GM18508 (cell line): ENCODE measurements around the gene EFHC2.

ENCODE experiments used
- ATAC-seq: cut with Tn5 transposase; IDR thresholded peaks from one replicate; pipeline ENCODE4 v1.9.1; 2021; ENCODE audit warnings: moderate number of reproducible peaks; ENCODE audit not compliant: insufficient read depth, unreplicated experiment

The EFHC2 gene, protein sequence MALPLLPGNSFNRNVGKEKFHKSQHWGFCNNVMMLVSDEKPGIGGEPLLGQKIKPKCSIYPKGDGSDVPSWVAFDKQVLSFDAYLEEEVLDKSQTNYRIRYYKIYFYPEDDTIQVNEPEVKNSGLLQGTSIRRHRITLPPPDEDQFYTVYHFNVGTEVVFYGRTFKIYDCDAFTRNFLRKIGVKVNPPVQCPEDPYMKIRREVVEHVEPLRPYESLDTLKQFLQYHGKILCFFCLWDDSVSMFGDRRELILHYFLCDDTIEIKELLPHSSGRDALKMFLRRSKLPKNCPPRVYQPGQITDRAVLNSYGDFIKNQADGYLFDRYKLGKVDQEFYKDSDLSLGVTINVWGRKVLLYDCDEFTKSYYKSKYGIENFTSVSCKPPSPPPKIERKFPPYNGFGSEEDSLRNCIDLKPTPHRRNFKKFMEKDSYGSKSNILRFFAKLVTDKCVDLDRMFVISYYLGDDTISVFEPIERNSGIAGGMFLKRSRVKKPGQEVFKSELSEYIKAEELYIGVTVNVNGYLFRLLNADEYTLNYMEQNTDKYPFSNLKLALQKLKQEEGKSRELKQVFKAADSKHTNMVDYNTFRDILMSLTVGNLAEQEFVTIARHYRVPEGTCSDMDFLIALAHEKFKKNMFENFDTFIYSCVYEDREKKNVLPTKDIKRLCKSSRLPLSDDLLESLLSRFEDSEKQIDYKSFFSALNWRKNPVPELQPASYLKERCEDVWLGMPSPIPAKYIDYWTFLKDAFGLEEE

DNA sequence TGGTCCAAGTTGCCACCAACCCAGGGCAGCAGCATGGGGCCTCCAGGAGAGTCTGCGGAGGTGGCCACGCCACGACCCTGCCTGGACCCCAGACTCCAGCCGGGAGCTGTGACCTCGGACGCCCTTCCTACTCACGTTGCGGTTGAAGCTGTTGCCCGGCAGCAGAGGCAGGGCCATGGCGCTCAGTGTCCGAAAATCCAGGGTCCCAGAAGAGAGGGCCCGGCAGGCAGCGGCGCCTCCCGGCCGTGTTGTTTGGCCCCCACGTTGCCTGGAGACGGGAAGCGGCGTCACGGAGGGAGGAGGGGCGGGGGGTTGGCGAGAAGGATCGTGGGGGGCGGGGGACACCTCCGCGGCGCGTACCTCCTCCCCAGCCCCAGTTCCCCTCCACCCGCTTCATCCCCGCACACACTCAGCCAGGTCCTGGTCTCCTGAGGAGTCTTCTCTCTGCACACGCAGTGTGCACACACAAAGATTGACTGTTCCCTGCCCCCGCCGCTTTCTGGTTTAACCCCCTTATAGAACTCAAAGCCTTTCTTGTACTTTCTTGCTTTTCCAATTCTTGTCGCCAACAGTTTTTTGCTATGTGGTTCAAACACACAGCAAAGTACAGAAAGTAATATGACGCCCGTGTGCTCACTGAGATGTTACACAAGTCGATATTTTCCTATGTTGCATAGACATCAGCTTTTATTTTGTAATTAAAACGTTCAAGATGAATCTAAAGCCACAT, at the start of gene EFHC2:
TSS of gene EFHC2 (minus strand) at position 261 of the 730 bp plus-strand sequence. CDS start at position 177, 84 bp downstream.
- no peak for ATAC-seq

- ATAC-seq, result no peak
These were observed 49.3 kb upstream of the EFHC2 start for GRCh38 chrX:44392767-44393166.

DNA sequence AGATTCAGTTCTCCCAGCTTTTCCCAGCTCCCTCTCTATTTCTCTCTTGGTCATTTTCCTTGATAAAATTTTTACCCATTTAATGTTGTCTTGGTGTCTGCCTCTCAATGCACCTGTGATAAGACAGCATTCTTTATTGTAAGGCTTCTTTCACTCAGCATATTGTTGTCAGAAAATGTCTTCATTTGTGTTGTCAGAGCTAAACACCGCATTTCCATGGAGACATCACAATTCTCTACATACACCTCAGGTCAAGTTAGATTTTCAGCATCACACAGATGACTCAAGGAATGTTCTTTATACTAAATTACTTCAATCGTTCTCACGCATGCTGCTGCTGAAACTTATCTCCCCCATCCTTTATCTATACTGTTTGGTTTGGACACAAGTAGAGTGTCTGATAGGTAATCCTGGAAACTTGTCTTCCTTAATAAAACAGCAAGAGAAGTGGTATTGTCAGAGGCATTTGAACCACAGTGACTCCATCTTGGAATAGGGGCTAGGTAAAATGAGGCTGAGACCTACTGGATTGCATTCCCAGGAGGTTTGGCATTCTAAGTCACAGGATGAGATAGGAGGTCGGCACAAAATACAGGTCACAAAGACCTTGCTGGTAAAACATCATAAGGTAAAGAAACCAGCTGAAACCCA, 41.3 kb upstream of the EFHC2 start:
- ATAC-seq, result no peak

- ATAC-seq, result no peak
These were observed 39.4 kb upstream of the EFHC2 start for GRCh38 chrX:44382871-44383270.

DNA sequence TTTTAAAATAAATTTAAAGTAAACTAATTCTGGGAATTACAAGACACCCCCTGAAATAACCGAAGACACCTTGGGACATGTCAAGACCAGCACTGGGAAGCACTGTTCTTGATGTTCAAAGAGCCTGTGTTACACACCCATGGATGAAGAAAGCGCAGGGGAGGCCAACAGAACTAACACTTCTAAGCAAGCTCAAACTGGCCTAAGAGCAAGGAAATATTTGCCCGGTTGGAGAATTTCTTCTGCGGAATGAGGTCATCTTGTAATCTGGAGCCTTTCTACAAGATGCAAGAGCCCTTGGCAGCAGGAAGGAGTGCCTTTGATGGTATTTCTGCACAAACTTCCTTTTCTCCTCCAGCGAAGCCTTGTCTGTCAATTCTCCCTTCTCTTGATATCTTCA, 9.3 kb upstream of the EFHC2 start:
- no peak for ATAC-seq

DNA sequence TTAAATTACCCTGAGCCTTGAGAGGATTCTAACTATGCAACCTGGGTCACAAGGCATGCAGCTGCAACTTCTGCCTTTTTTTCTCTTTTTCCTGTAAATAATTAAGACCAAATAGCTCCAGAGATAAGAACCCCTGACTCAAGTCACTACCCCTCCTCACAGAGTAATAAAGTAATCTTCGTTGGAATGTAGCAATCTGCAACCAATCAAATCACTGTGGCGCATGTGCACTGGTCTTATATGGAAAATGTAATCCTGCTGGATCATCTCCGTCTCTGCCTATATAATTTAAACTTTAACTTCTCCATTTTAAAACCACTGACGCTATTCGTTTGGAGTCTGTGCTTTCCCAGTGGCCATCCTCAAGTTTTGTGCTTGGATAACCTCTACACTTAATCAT, 6.1 kb upstream of the EFHC2 start:
- ATAC-seq, result no peak

- ATAC-seq, result no peak
These were observed 1.2 kb upstream of the EFHC2 start for GRCh38 chrX:44344687-44345086.

DNA sequence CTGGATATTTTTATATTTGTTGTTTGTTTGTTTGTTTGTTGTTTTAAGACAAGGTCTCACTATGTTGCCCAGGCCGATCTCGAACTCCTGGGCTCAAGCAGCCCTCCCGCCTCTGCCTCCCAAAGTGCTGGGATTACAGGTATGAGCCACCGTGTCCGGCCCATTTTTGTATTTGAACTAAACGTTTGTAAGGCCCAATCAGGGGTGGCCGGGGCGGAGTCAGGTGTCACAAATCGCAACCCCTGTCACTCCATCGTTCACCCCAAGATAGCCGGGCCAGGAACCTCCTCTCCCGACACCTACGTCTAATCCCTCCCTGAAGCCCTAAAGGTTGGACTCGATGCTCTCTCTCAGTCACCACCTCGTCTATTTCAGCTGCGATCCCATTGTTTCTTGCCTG, 722 bp upstream of the EFHC2 start:
- no peak for ATAC-seq

- no peak for ATAC-seq
These were observed 606 bp downstream of the EFHC2 start for GRCh38 chrX:44342866-44343265.

DNA sequence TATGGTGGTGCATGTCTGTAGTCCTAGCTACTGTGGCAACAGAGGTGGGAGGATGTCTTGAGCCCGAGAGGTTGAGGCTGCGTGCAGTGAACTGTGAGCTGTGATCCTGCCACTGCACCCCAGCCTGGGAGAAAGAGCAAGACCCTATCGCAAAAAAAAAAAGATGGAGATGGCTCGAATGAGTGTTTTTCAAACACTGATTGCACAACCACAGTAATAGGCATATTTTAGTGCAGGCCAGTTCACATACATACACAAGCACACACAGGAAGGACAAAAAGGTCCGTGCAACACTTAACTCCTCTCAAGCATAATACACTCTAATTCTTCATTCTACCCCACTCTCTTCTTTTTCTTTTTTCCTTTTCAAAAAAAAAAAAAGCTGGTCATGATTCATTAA, 5.1 kb downstream of the EFHC2 start:
- ATAC-seq, result no peak

- ATAC-seq, result no peak
These were observed 11.0 kb downstream of the EFHC2 start for GRCh38 chrX:44332437-44332836.

GRCh38 chrX:44330227-44330626, 13.2 kb downstream of the EFHC2 start:
- no peak for ATAC-seq

DNA sequence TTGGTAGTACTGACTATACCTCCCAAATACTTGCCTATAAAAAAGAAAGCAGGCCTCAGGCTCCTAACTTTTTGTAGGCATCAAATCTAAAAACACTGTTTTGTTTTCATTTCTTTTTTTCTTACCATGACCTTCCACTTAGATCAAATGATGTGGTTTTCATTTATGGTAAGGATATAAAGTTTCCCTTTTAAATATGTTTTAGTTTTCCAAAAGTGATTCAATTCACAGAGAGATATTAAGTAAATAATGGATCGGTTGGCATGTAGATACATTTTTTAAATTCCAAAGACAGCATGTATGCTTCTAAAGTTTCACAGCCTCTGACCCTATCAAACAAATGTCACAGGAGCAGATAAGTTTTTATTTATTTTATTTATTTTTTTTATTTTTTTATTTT, 23.9 kb downstream of the EFHC2 start:
- no peak for ATAC-seq

GRCh38 chrX:44317181-44317580, 26.3 kb downstream of the EFHC2 start:
- no peak for ATAC-seq

DNA sequence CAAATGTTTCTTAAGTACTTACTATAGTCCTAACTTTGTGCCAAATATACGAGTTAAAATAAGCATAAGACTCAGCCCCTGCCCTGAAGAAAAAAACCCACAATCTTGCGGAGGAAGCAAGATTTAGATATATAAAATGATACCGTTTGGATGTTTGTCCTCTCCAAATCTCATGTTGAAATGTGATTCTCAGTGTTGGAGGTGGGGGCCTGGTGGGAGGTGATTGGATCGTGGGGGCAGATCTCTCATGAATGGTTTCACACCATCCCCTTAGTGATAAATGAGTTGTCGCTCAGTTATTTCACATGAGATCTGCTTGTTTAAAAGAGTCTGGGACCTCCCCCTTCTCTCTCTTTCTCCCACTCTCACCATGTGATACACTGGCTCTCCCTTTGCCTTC, 28.7 kb downstream of the EFHC2 start:
- no peak for ATAC-seq

DNA sequence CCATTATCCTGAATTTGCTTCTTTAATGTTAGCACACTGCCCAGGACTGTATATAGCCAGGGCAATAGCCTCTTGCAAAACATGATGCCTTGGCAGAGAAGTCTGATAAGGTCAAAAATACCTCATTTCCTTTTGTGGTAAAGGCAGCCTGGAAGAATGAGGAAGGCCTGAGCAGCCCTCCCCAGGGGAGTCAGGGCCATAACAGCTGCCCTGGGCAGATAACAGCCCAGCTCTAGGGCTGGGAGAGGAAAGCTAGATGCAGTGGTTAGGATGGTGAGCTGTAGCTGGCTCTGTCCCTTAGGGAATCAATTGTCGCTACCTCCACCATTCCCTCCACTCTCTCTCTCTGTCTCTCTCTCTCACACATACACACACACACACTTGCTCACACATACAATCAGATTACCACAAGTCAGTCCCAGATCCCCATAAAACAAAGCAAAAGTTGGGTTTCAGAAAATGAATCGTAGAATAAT, 29.2 kb downstream of the EFHC2 start:
- ATAC-seq, result no peak

GRCh38 chrX:44312421-44312820, 31.1 kb downstream of the EFHC2 start:
- no peak for ATAC-seq

- ATAC-seq, result no peak
These were observed 33.2 kb downstream of the EFHC2 start for GRCh38 chrX:44310227-44310626.

GRCh38 chrX:44308869-44309268, 34.6 kb downstream of the EFHC2 start:
- ATAC-seq, result no peak

DNA sequence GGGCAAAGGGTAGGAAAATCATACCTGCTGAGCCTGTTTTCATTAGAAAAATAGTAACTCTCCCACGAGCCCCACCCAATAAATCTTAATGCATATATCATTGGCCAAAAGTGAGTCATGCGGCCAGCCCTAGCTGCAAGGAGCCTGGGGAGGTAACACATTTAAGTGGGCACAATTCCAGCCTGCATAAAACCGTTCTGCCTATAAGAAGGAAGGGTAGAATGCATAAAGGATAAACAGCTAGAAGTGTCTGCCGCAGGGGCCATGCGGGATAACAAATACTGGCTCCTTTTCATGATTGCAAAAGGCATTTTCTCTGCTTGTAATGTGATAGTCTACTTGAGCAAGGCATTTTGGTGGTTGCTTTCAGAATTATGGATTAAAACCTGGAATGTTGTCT, 37.1 kb downstream of the EFHC2 start:
- no peak for ATAC-seq
